Vagina (tissue), 2 donors: ENCODE results near the gene CST5. TPM values are rescaled to one million over a fixed set of nuclear protein-coding genes. Genes with fewer than 3 reads are reported as not detected.

Experiments
- DNase-seq, 2 donors: peaks; one replicate each; pipeline ENCODE4 v3.0.0-alpha.2; 2017; ENCODE audit errors: extremely low spot score in 2 of 2
- H3K27ac ChIP-seq: fragments of 200-600 bp; sonication (generic); one replicate; pipeline ENCODE4 v1.5.1; 2019
- H3K27me3 ChIP-seq: fragments of 200-600 bp; sonication (generic); one replicate; pipeline ENCODE4 v1.5.1; 2019
- H3K36me3 ChIP-seq, 2 donors: fragments of 200-600 bp; sonication (generic); one replicate each; pipeline ENCODE4 v1.5.1; 2017 to 2019
- H3K4me1 ChIP-seq: fragments of 200-600 bp; sonication (generic); one replicate; pipeline ENCODE4 v1.5.1; 2019
- H3K4me3 ChIP-seq, 2 donors: fragments of 200-600 bp; sonication (generic); 1 replicate in 1 of 2; 2 replicates in 1 of 2; pipeline ENCODE4 v1.5.1; 2016 to 2019
- H3K9me3 ChIP-seq: fragments of 200-600 bp; sonication (generic); one replicate; pipeline ENCODE4 v1.5.1; 2019
- POLR2A ChIP-seq, 2 donors: fragments of 450-650 bp; IDR thresholded peaks; one replicate each; pipeline ENCODE4 v1.6.1; 2017; ENCODE audit warnings: antibody characterized with exemption in 2 of 2, mild to moderate bottlenecking in 2 of 2, moderate library complexity in 2 of 2
- POLR2AphosphoS5 ChIP-seq, 2 donors: sonication (generic); formaldehyde crosslinking; IDR thresholded peaks; one replicate each; pipeline ENCODE4 v1.9.0; 2017; ENCODE audit warnings: antibody characterized with exemption in 2 of 2, mild to moderate bottlenecking in 2 of 2, low read depth in 1 of 2; ENCODE audit not compliant: insufficient read depth in 1 of 2
- intact Hi-C: fragments of 100-400 bp; cut with DNase I; formaldehyde crosslinking; loops from one replicate; pipeline ENCODE4 v1.15.1; 2023
- total RNA-seq: library from RNA; depleted of rRNA; stranded (reverse); fragments of >200 nt; gene quantifications from one replicate; pipeline ENCODE4 v1.2.3, GENCODE V29; 2016
- TF ChIP-seq, protein P1 (sequence below), 3 experiments: fragments of 450-650 bp in 2 of 3; fragments of 200-600 bp in 1 of 3; sonication (generic) in 1 of 3; IDR thresholded peaks; one replicate each; pipeline ENCODE4 v1.5.1; 2017 to 2019; ENCODE audit warnings: antibody characterized with exemption in 3 of 3, mild to moderate bottlenecking in 2 of 3, moderate library complexity in 2 of 3

Gene CST5
- total RNA-seq, 1 donor from 2014 or later = not detected

- intact Hi-C loops = no loop called here
- no peaks in the 10 kb centered on the region for H3K36me3 ChIP-seq
- TF ChIP-seq POLR2A (IDR thresholded peaks at IDR 0.05) (no peak), POLR2AphosphoS5 (IDR thresholded peaks at IDR 0.05; ENCODE audit: insufficient read depth in 1 of 2, low read depth in 1 of 2) (no peak)
- TF ChIP-seq, protein P1, sequence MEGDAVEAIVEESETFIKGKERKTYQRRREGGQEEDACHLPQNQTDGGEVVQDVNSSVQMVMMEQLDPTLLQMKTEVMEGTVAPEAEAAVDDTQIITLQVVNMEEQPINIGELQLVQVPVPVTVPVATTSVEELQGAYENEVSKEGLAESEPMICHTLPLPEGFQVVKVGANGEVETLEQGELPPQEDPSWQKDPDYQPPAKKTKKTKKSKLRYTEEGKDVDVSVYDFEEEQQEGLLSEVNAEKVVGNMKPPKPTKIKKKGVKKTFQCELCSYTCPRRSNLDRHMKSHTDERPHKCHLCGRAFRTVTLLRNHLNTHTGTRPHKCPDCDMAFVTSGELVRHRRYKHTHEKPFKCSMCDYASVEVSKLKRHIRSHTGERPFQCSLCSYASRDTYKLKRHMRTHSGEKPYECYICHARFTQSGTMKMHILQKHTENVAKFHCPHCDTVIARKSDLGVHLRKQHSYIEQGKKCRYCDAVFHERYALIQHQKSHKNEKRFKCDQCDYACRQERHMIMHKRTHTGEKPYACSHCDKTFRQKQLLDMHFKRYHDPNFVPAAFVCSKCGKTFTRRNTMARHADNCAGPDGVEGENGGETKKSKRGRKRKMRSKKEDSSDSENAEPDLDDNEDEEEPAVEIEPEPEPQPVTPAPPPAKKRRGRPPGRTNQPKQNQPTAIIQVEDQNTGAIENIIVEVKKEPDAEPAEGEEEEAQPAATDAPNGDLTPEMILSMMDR (IDR thresholded peaks at IDR 0.05) = no peak
- H3K4me3 ChIP-seq = no peak within 1 kb of the TSS
- no peak within 1 kb of the TSS for H3K27ac ChIP-seq
- peaks cover 7% of the 10 kb centered on the region for H3K4me1 ChIP-seq
- DNase-seq = no peak
- H3K9me3 ChIP-seq = no peaks in the 10 kb centered on the region
- no peaks in the 10 kb centered on the region for H3K27me3 ChIP-seq
These were observed 53.0 kb downstream of the CST5 start, which contains the start of gene CST2 for GRCh38 chr20:23826541-23827021. TSS of gene CST2 (minus strand) at chr20:23826729. CDS start at chr20:23826660, 69 bp downstream.

Other genes with a start within 250 kb of the CST5 start
- gene CST3, start 241.8 kb downstream of the CST5 start, total RNA-seq = 1,106 TPM
- not detected for gene CST4, start 190.7 kb downstream of the CST5 start, total RNA-seq
- gene CST1, start 128.8 kb downstream of the CST5 start, total RNA-seq = not detected
- gene CST2, start 53.0 kb downstream of the CST5 start, total RNA-seq = not detected
- gene GGTLC1, start 109.0 kb upstream of the CST5 start, total RNA-seq = not detected